Mesothelial cell of epicardium (in vitro differentiated cells): Measurements from ENCODE around the gene PIAS2. TPM values are rescaled to one million over a fixed set of nuclear protein-coding genes. Genes with fewer than 3 reads are reported as not detected.
A peak's percentile ranks its signal among the peaks of the same experiment; 100 is the strongest.

ENCODE experiments used
- DNase-seq, 2 experiments: peaks; one replicate each; pipeline ENCODE4 v3.0.0; 2021; ENCODE audit warnings: low spot score in 2 of 2; ENCODE audit not compliant: unreplicated experiment in 2 of 2
- H3K27ac Mint-ChIP-seq: 2 replicates; pipeline ENCODE4 v1.8.0; 2021; ENCODE audit warnings: mixed read lengths
- H3K27me3 Mint-ChIP-seq: 2 replicates; pipeline ENCODE4 v1.8.0; 2021; ENCODE audit warnings: low read depth, mixed read lengths
- H3K36me3 Mint-ChIP-seq: 2 replicates; pipeline ENCODE4 v1.8.0; 2021; ENCODE audit warnings: mixed read lengths
- H3K4me1 Mint-ChIP-seq: 2 replicates; pipeline ENCODE4 v1.8.0; 2021; ENCODE audit warnings: mixed read lengths
- H3K4me3 Mint-ChIP-seq: 2 replicates; pipeline ENCODE4 v1.8.0; 2021; ENCODE audit warnings: mild to moderate bottlenecking, moderate library complexity, mixed read lengths
- H3K9me3 Mint-ChIP-seq: 2 replicates; pipeline ENCODE4 v1.8.0; 2021; ENCODE audit warnings: mixed read lengths
- total RNA-seq: library from RNA; stranded (reverse); gene quantifications from 3 replicates; pipeline ENCODE4 v1.2.1, GENCODE V29; 2021
- TF ChIP-seq, protein P1 (sequence below): fragments of 200-600 bp; sonication (generic); IDR thresholded peaks from one replicate; pipeline ENCODE4 v1.5.0; 2021; ENCODE audit warnings: antibody characterized with exemption; ENCODE audit not compliant: unreplicated experiment

Gene PIAS2
- total RNA-seq, 1 donor from 2014 or later = 55.7 TPM

DNA sequence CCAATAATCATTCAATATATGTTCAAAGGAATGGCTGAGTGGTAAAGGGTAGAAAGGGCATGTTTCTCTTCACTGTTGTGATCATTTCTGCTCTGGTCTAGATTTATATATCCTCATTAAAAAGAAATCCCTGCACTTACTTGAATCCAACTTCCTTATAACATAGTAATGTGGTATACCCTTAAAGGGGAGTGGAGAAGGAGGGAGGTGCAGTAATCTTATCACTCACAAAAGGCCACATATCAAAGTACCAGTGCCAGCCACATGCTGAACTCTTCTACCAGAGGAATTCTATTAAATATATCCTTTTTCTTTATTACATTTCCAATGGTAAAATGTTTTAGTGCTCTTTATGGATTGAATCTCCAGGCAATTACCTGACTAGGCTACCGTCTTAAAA, 3.3 kb upstream of the PIAS2 start:
- DNase-seq = no peak

DNA sequence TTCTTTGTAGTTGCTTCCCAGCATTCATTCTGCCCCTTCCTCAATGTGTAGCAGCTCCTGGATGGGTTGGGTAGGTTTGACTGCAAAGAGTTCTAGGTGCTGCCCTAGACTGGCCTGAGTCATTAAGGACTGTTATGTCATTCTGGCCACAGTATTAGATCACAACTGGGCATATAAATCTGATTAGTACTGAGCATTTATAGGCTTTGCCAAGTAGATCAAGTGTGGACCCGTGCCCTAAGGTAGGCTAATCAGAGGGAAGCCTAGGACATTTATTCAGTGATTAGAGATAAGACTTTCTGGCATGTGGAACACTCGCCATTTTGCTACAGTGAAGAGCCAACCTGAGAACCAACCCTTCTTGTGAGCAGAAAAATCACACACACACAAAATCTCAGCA, 2.8 kb upstream of the PIAS2 start:
- Mint-ChIP-seq H3K4me1 (peaks cover 28% of the 10 kb centered on the region), H3K36me3 (peaks cover 2% of the 10 kb centered on the region), H3K27ac (no peak overlapping the region), H3K27me3 (no peaks in the 10 kb centered on the region), H3K4me3 (no peak overlapping the region), H3K9me3 (peaks cover 9% of the 10 kb centered on the region)
- TF ChIP-seq, protein P1, sequence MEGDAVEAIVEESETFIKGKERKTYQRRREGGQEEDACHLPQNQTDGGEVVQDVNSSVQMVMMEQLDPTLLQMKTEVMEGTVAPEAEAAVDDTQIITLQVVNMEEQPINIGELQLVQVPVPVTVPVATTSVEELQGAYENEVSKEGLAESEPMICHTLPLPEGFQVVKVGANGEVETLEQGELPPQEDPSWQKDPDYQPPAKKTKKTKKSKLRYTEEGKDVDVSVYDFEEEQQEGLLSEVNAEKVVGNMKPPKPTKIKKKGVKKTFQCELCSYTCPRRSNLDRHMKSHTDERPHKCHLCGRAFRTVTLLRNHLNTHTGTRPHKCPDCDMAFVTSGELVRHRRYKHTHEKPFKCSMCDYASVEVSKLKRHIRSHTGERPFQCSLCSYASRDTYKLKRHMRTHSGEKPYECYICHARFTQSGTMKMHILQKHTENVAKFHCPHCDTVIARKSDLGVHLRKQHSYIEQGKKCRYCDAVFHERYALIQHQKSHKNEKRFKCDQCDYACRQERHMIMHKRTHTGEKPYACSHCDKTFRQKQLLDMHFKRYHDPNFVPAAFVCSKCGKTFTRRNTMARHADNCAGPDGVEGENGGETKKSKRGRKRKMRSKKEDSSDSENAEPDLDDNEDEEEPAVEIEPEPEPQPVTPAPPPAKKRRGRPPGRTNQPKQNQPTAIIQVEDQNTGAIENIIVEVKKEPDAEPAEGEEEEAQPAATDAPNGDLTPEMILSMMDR = no peak
- no peak for DNase-seq

More for the DNA sequence above, 3.3 kb upstream of the PIAS2 start:
- Mint-ChIP-seq H3K27me3 (no peaks in the 10 kb centered on the region), H3K4me1 (peaks cover 22% of the 10 kb centered on the region), H3K27ac (no peak overlapping the region), H3K9me3 (peaks cover 10% of the 10 kb centered on the region), H3K4me3 (no peak overlapping the region), H3K36me3 (peaks cover 2% of the 10 kb centered on the region)
- TF ChIP-seq, protein P1 = no peak

DNA sequence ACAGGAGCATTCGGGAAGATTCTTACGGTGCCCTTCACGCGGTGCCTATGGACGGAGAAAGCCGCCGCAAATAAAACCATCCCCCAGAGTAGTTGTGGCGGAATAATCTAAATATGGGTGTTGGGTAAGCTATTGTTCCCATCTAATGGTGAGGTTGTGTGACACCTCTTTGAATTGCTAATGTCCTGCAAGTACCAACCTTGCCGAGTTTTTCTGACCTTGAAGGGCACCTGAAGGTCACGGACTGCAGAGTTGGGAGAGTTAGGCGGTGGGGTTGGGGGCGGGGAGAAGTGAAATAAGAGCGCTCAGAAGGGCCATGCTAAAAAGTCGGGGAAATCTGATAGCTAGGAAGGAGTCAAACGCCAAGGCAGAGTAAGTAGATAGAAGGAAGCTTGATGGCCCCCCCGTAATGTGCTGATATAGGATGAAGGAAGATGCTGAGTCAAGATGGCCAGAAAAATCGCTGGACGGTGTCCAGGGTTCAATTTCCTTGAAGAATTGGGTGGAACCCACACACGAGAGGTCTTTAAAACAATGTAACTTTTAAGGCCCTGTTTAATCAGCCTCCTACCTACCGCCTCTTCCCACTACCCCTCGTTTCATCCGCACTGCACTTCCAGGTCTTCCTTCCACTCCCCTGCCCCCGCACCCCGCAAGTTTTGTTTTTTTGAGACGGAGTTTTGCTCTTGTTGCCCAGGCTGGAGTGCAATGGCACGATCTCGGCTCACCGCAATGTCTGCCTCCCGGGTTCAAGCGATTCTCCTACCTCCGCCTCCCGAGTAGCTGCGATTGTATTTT, 695 bp upstream of the PIAS2 start:
- peak in 1 of 2 experiments; percentile 39 for DNase-seq
- H3K27me3 Mint-ChIP-seq = no peaks in the 10 kb centered on the region
- H3K36me3 Mint-ChIP-seq = no peaks in the 10 kb centered on the region
- no peaks in the 10 kb centered on the region for H3K9me3 Mint-ChIP-seq
- TF ChIP-seq, protein P1 = no peak
- peak overlapping the region; percentile 84 for H3K27ac Mint-ChIP-seq
- peak overlapping the region; percentile 83 for H3K4me3 Mint-ChIP-seq
- H3K4me1 Mint-ChIP-seq = peaks cover 37% of the 10 kb centered on the region

DNA sequence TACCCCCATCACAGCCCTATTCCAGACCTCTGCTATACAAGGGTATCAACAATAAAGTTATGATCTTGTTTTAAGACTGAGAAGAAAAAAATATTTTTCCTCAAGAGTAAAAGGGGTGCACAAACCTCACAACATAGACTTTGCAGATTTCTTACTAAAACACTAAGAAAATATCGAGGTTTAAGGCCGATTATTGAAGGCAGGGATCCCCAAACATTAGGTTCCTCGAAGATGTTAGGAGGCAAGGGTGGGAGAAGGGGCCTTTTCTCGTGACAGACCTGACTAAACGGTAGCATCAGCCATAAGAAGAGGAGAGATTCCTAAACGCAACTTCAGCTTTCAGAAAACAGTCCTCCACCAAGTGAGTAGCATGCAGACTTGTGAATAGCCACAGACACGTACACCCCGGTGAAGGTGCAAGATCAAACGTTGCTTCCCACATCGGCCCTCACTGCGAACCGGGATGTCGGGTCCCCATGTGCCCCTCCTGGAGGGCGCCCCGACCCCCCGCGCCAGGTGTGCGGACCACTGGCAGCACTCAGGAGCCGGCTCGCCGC, 678 bp downstream of the PIAS2 start:
- Mint-ChIP-seq H3K9me3 (no peaks in the 10 kb centered on the region), H3K27ac (peak overlapping the region; percentile 89), H3K4me3 (peak overlapping the region; percentile 87), H3K27me3 (no peaks in the 10 kb centered on the region), H3K4me1 (peaks cover 37% of the 10 kb centered on the region), H3K36me3 (no peaks in the 10 kb centered on the region)
- peak in 1 of 2 experiments; percentile 25 for DNase-seq
- TF ChIP-seq, protein P1 = no peak

DNA sequence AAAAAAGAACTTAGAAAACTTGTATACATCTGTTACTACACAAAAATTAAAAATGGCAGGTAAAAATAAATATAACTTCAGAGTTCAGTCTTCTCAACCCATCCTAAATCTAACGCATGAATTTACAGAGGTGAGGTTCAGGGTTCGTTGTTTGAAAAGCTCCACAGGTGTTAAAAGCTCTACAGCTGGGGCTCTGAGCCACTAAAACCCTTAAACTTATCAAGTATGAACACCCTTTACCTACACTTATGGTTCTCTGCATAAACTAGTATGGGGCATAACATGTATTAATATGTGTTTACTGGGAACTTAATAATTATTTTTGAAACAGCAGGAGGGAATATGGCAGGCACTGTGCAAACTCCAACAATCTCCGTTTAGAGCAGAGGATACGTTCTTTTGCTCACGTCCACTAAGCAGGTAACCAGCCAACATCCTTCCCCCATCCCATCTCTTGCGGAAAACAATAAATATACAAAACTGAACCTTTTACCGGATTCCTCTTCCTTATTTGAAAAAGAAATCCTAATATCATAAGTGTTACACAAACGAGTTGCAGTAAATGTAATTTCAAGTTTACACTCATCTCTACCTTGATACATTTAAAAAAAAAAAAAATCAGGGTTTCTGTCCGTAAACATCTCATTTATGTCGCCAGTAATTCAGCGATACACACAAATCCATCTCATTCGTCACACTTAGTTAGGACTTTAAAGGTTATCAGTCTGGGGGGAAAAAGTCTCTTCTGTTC, 1.3 kb downstream of the PIAS2 start:
- no peak for DNase-seq
- Mint-ChIP-seq H3K4me1 (peaks cover 37% of the 10 kb centered on the region), H3K4me3 (peak overlapping the region; percentile 87), H3K27ac (peak overlapping the region; percentile 89), H3K27me3 (no peaks in the 10 kb centered on the region), H3K36me3 (no peaks in the 10 kb centered on the region), H3K9me3 (no peaks in the 10 kb centered on the region)
- TF ChIP-seq, protein P1 = no peak
